ENCODE data around the gene TMC5.

DNA sequence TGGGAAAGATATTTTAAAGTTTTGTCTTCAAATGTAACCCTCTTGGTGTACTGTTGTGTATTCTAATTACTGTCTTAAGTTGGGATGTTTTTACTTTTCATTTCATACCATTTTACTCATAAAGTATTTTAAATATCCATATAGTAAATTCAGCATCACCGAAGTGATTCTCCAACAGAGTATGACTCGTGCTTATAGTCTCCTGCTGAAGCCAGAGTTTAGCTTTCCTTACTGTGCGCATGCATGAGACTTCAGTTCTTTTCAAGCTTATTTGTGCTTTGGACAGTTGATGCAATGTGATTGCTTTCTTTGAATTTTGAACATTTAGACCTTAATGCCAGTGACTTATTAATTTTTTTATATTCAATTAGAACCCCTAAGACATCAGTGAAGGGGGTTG lies 130.5 kb downstream of the TMC5 start:
- TF ChIP-seq, protein P1, sequence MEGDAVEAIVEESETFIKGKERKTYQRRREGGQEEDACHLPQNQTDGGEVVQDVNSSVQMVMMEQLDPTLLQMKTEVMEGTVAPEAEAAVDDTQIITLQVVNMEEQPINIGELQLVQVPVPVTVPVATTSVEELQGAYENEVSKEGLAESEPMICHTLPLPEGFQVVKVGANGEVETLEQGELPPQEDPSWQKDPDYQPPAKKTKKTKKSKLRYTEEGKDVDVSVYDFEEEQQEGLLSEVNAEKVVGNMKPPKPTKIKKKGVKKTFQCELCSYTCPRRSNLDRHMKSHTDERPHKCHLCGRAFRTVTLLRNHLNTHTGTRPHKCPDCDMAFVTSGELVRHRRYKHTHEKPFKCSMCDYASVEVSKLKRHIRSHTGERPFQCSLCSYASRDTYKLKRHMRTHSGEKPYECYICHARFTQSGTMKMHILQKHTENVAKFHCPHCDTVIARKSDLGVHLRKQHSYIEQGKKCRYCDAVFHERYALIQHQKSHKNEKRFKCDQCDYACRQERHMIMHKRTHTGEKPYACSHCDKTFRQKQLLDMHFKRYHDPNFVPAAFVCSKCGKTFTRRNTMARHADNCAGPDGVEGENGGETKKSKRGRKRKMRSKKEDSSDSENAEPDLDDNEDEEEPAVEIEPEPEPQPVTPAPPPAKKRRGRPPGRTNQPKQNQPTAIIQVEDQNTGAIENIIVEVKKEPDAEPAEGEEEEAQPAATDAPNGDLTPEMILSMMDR (conservative IDR thresholded peaks at IDR 0.05; ENCODE audit: low read depth, low read length) = no peak
- TF ChIP-seq EZH2 (IDR thresholded peaks at IDR 0.05; ENCODE audit: borderline replicate concordance, low read depth, low read length, poor library complexity, severe bottlenecking) = no peak

Measured in A673 (cell line).